HEK293 (cell line): Measurements from ENCODE around the gene SYTL3.

ENCODE experiments used
- CTCF ChIA-PET: fragments of 350-600 bp; formaldehyde crosslinking; extraction: SDS; loops from one replicate; lab custom pipeline; 2021; ENCODE audit warnings: antibody characterized with exemption; lab: Yijun Ruan, JAX
- POLR2A ChIA-PET: fragments of 300-600 bp; formaldehyde crosslinking; extraction: SDS; loops from one replicate; lab custom pipeline; 2020; ENCODE audit warnings: antibody characterized with exemption, inconsistent platforms; lab: Yijun Ruan, JAX
- H3K27ac ChIP-seq: fragments of 200-500 bp; sonication (Bioruptor generic); 2 replicates; pipeline ENCODE4 v1.5.1; 2014; ENCODE audit warnings: low read depth, low read length, control low read depth, inconsistent platforms; ENCODE audit errors: extremely low read depth
- H3K36me3 ChIP-seq, 2 experiments: fragments of 200-500 bp in 1 of 2; sonication (Bioruptor generic) in 1 of 2; 1 replicate in 1 of 2; 2 replicates in 1 of 2; pipeline ENCODE4 v1.5.1; 2014 to 2017; ENCODE audit warnings: inconsistent platforms in 2 of 2, low read length in 2 of 2; ENCODE audit not compliant: control insufficient read depth in 2 of 2, insufficient read depth in 1 of 2
- H3K4me1 ChIP-seq: fragments of 200-500 bp; sonication (Bioruptor generic); 2 replicates; pipeline ENCODE4 v1.5.1; 2014; ENCODE audit warnings: mild to moderate bottlenecking, low read length, inconsistent platforms; ENCODE audit not compliant: control insufficient read depth, insufficient read depth
- H3K4me3 ChIP-seq: 2 replicates; pipeline ENCODE4 v1.5.1; 2011; ENCODE audit warnings: low read depth, mild to moderate bottlenecking, control low read depth, low read length, moderate library complexity
- H3K9me3 ChIP-seq: fragments of 200-500 bp; sonication (Bioruptor generic); 2 replicates; pipeline ENCODE4 v1.5.1; 2014; ENCODE audit warnings: low read depth, low read length, inconsistent platforms; ENCODE audit not compliant: control insufficient read depth, insufficient read depth
- CTCF ChIP-seq: fragments of 450-650 bp; formaldehyde crosslinking; IDR thresholded peaks from 2 replicates; pipeline ENCODE4 v1.5.1; 2016; ENCODE audit warnings: missing biosample characterization, missing genetic modification characterization
- KLF10 ChIP-seq: fragments of 450-650 bp; IDR thresholded peaks from 2 replicates; pipeline ENCODE4 v1.5.1; 2018; ENCODE audit warnings: missing biosample characterization, mild to moderate bottlenecking, missing genetic modification characterization
- KLF16 ChIP-seq: fragments of 450-650 bp; formaldehyde crosslinking; IDR thresholded peaks from 2 replicates; pipeline ENCODE4 v1.5.1; 2017; ENCODE audit warnings: missing biosample characterization, missing genetic modification characterization
- SCRT2 ChIP-seq: fragments of 450-650 bp; formaldehyde crosslinking; IDR thresholded peaks from 2 replicates; pipeline ENCODE4 v1.5.1; 2016; ENCODE audit warnings: missing biosample characterization, missing genetic modification characterization
- ZBTB20 ChIP-seq: fragments of 450-650 bp; formaldehyde crosslinking; IDR thresholded peaks from 2 replicates; pipeline ENCODE4 v1.5.1; 2016; ENCODE audit warnings: missing biosample characterization, missing genetic modification characterization
- ZBTB21 ChIP-seq: fragments of 450-650 bp; formaldehyde crosslinking; IDR thresholded peaks from 2 replicates; pipeline ENCODE4 v1.5.1; 2017; ENCODE audit warnings: missing biosample characterization, missing genetic modification characterization
- ZNF335 ChIP-seq: fragments of 450-650 bp; formaldehyde crosslinking; conservative IDR thresholded peaks from 2 replicates; pipeline ENCODE4 v1.5.1; 2016; ENCODE audit warnings: missing biosample characterization, missing genetic modification characterization
- ZNF362 ChIP-seq: fragments of 450-650 bp; formaldehyde crosslinking; IDR thresholded peaks from 2 replicates; pipeline ENCODE4 v1.5.1; 2016; ENCODE audit warnings: missing biosample characterization, missing genetic modification characterization
- ZNF416 ChIP-seq: fragments of 450-650 bp; formaldehyde crosslinking; IDR thresholded peaks from 2 replicates; pipeline ENCODE4 v1.5.1; 2016; ENCODE audit warnings: missing biosample characterization, missing genetic modification characterization
- ZNF48 ChIP-seq: fragments of 450-650 bp; formaldehyde crosslinking; IDR thresholded peaks from 2 replicates; pipeline ENCODE4 v1.5.1; 2016; ENCODE audit warnings: missing biosample characterization, missing genetic modification characterization
- ZNF518A ChIP-seq: fragments of 450-650 bp; formaldehyde crosslinking; conservative IDR thresholded peaks from 2 replicates; pipeline ENCODE4 v1.5.1; 2016; ENCODE audit warnings: low read depth, missing biosample characterization, missing genetic modification characterization
- ZNF707 ChIP-seq: fragments of 450-650 bp; formaldehyde crosslinking; IDR thresholded peaks from 2 replicates; pipeline ENCODE4 v1.5.1; 2016; ENCODE audit warnings: missing biosample characterization, missing genetic modification characterization
- ZNF76 ChIP-seq: fragments of 450-650 bp; formaldehyde crosslinking; IDR thresholded peaks from 2 replicates; pipeline ENCODE4; 2016; ENCODE audit warnings: low read depth, missing biosample characterization, missing genetic modification characterization, borderline replicate concordance
- ZXDB ChIP-seq: fragments of 450-650 bp; formaldehyde crosslinking; IDR thresholded peaks from 2 replicates; pipeline ENCODE4 v1.5.1; 2016; ENCODE audit warnings: missing biosample characterization, missing genetic modification characterization

Gene SYTL3

GRCh38 chr6:158787395-158787794 is 137.5 kb downstream of the SYTL3 start (continued):
- TF ChIP-seq ZNF518A (tag by site-specific recombination) (no peak), ZNF48 (no peak), ZNF707 (no peak), SCRT2 (tag by site-specific recombination) (no peak), ZBTB20 (no peak)

GRCh38 chr6:158789115-158789917 is 139.5 kb downstream of the SYTL3 start:
- Histone ChIP-seq H3K27ac (no peak overlapping the region), H3K36me3 (peaks cover 28 to 52% of the 10 kb centered on the region in 2 experiments), H3K4me3 (no peak overlapping the region), H3K4me1 (no peaks in the 10 kb centered on the region), H3K9me3 (no peaks in the 10 kb centered on the region)
- CTCF ChIA-PET: interaction anchor here (0.6 to 2.0 kb wide), 10 partner anchors 9 to 575 kb away, joined by 3 to 13 read pairs (median 3); no protein-coding TSS in a partner anchor
- TF ChIP-seq ZNF335 (no peak), KLF10 (no peak), ZBTB21 (tag by site-specific recombination) (no peak), ZNF416 (no peak)
- POLR2A ChIA-PET: interaction anchor here (0.8 to 1.8 kb wide), 2 partner anchors 30 to 81 kb away, joined by 3 to 5 read pairs; partner anchors contain the start of gene EZR

GRCh38 chr6:158791274-158791855 is 141.5 kb downstream of the SYTL3 start:
- TF ChIP-seq ZXDB (no peak), KLF16 (no peak), ZNF362 (tag by site-specific recombination) (peak; percentile 68; the same call in 1 of the 2 replicates), CTCF (no peak), ZBTB20 (no peak), ZNF76 (tag by site-specific recombination) (no peak)
- H3K27ac ChIP-seq: no peak overlapping the region
- ChIA-PET POLR2A (no interaction called here), CTCF (interaction anchor here (1.0 to 3.0 kb wide), 5 partner anchors 16 to 181 kb away, joined by 3 to 26 read pairs (median 4); no protein-coding TSS in a partner anchor)
- no peaks in the 10 kb centered on the region for H3K4me1 ChIP-seq
- H3K9me3 ChIP-seq: no peaks in the 10 kb centered on the region
- peaks cover 14 to 36% of the 10 kb centered on the region in 2 experiments for H3K36me3 ChIP-seq
- H3K4me3 ChIP-seq: no peak overlapping the region
